ENCODE measurements around the gene COX7B2. TPM values are rescaled to one million over a fixed set of nuclear protein-coding genes. Genes with fewer than 3 reads are reported as not detected.

COX7B2 gene
- total and polyA plus RNA-seq, 10 of the 15 experiments (the other 5 are each of a cell fraction or from before 2014, with no cell fraction given), result not detected

GRCh38 chr4:46870411-46870810 lies 38.6 kb downstream of the COX7B2 start:
- WGBS (ENCODE audit: insufficient coverage, insufficient replicate concordance, low lambda C conversion rate, missing lambda C conversion rate), result 0% methylated on average over 2 of the region's 2 CpGs
- DNase-seq (ENCODE audit: low read depth, low spot score), result no peak
- H2AFZ ChIP-seq (ENCODE audit: control insufficient read depth, low read depth, low read length), result no peak overlapping the region
- H3K9me3 ChIP-seq (replicated peaks; ENCODE audit: control insufficient read depth, insufficient read depth, low read length), result no peaks in the 10 kb centered on the region
- ChIA-PET RAD21 (ENCODE audit: unreplicated experiment) (no interaction called here), POLR2A (no interaction called here), SMC1A (ENCODE audit: uncharacterized antibody, unreplicated experiment) (no interaction called here), CTCF (interaction anchor here (1.3 kb wide), 1 partner anchor 13 kb away, joined by 4 read pairs; no protein-coding TSS in a partner anchor)
- ATAC-seq, result no peak
- FAIRE-seq, result no peak
- intact Hi-C loops (cut with micrococcal nuclease; ENCODE audit: unreplicated experiment), result no loop called here
- H3K4me1 ChIP-seq (ENCODE audit: control insufficient read depth, insufficient read depth, low read length), result no peaks in the 10 kb centered on the region
- no peak overlapping the region for H3K4me2 ChIP-seq (ENCODE audit: control insufficient read depth, insufficient read depth)
- no peaks in the 10 kb centered on the region for H3K27me3 ChIP-seq (replicated peaks in 1 of 2; ENCODE audit: control insufficient read depth in 2 of 2, insufficient read depth in 2 of 2, low read length in 1 of 2)
- TF ChIP-seq HDGF (IDR thresholded peaks at IDR 0.05), result no peak
- TF ChIP-seq MEF2B (IDR thresholded peaks at IDR 0.05; ENCODE audit: partially characterized antibody, poor library complexity, severe bottlenecking), result no peak
- no peak for TF ChIP-seq EP300 (IDR thresholded peaks at IDR 0.05; ENCODE audit: borderline replicate concordance in 1 of 2, control insufficient read depth in 1 of 2, low read depth in 2 of 2, low read length in 2 of 2)
- no peak for TF ChIP-seq NFYA (IDR thresholded peaks at IDR 0.05; ENCODE audit: borderline replicate concordance, low read depth, low read length)
- no peak for TF ChIP-seq GABPA (IDR thresholded peaks at IDR 0.05; ENCODE audit: low read depth)
- TF ChIP-seq BRCA1 (IDR thresholded peaks at IDR 0.05; ENCODE audit: low read depth, low read length), result no peak
- no peak for TF ChIP-seq CEBPZ (IDR thresholded peaks at IDR 0.05; ENCODE audit: low read depth, low read length)
- no peak for TF ChIP-seq CHD2 (IDR thresholded peaks at IDR 0.05; ENCODE audit: borderline replicate concordance, low read depth, low read length)
- no peak for TF ChIP-seq PAX5 (IDR thresholded peaks at IDR 0.05; ENCODE audit: borderline replicate concordance, low read depth, low read length)
- TF ChIP-seq JUNB (IDR thresholded peaks at IDR 0.05), result no peak
- TF ChIP-seq MYB (IDR thresholded peaks at IDR 0.05; ENCODE audit: borderline replicate concordance, low read depth, low read length), result no peak
- no peak for TF ChIP-seq SMARCA5 (IDR thresholded peaks at IDR 0.05)
- TF ChIP-seq MLLT1 (IDR thresholded peaks at IDR 0.05), result no peak
- no peaks in the 10 kb centered on the region for H3K36me3 ChIP-seq (ENCODE audit: control insufficient read depth in 2 of 2, insufficient read depth in 2 of 2, low read length in 1 of 2)
- H3K9ac ChIP-seq (ENCODE audit: control insufficient read depth, insufficient read depth, low read length), result no peak overlapping the region
- no peaks in the 10 kb centered on the region for H4K20me1 ChIP-seq (ENCODE audit: control insufficient read depth, insufficient read depth)
- in situ Hi-C loops (cut with MboI), result no loop called here
- no TSS peak for BruUV-seq (replicated peaks)
- no peak overlapping the region for H3K27ac ChIP-seq (ENCODE audit: control insufficient read depth, insufficient read depth)
- no peak overlapping the region for H3K4me3 ChIP-seq
- H3K79me2 ChIP-seq (ENCODE audit: control insufficient read depth, insufficient read depth, low read length), result no peaks in the 10 kb centered on the region
